Neural cell (in vitro differentiated cells): ENCODE data around the gene B4GALT2. TPM values are rescaled to one million over a fixed set of nuclear protein-coding genes. Genes with fewer than 3 reads are reported as not detected.

ENCODE experiments used
- H2AFZ ChIP-seq: fragments of 200-600, 300-800 bp; sonication (generic), shearing (Covaris generic); 2 replicates; pipeline ENCODE4 v1.6.0; 2014; ENCODE audit warnings: low read depth, mild to moderate bottlenecking, antibody characterized with exemption, low read length, moderate library complexity
- H3F3A ChIP-seq: fragments of 200-600 bp; shearing (Covaris generic); 2 replicates; pipeline ENCODE4 v1.6.1; 2016; ENCODE audit warnings: mild to moderate bottlenecking, moderate library complexity, mixed read lengths, antibody characterized with exemption, low read length; ENCODE audit not compliant: insufficient read depth, poor library complexity, severe bottlenecking
- H3K27ac ChIP-seq: fragments of 200-600, 300-800 bp; sonication (generic), shearing (Covaris generic); 2 replicates; pipeline ENCODE4 v1.5.1; 2014; ENCODE audit warnings: mild to moderate bottlenecking, low read length, moderate library complexity
- H3K27me3 ChIP-seq: fragments of 300-800, 200-600 bp; sonication (generic), shearing (Covaris generic); 2 replicates; pipeline ENCODE4 v1.6.0; 2014; ENCODE audit warnings: mild to moderate bottlenecking, low read depth, low read length, moderate library complexity; ENCODE audit not compliant: insufficient read depth
- H3K36me3 ChIP-seq: fragments of 300-800, 200-600 bp; sonication (generic), shearing (Covaris generic); 2 replicates; pipeline ENCODE4 v1.5.1; 2014; ENCODE audit warnings: mild to moderate bottlenecking, antibody characterized with exemption, low read length, moderate library complexity; ENCODE audit not compliant: insufficient read depth
- H3K4me2 ChIP-seq: fragments of 300-800, 200-600 bp; sonication (generic), shearing (Covaris generic); 2 replicates; pipeline ENCODE4 v1.6.0; 2014; ENCODE audit warnings: mild to moderate bottlenecking, low read length
- H3K4me3 ChIP-seq: fragments of 300-800, 200-600 bp; sonication (generic), shearing (Covaris generic); 2 replicates; pipeline ENCODE4 v1.5.1; 2014; ENCODE audit warnings: mild to moderate bottlenecking, low read length, moderate library complexity
- H3K79me2 ChIP-seq: fragments of 200-600 bp; shearing (Covaris generic); replicated peaks from 2 replicates; pipeline ENCODE4 v1.6.0; 2014; ENCODE audit warnings: mild to moderate bottlenecking, low read length, moderate library complexity; ENCODE audit not compliant: insufficient read depth
- H3K9ac ChIP-seq: fragments of 300-800, 200-600 bp; sonication (generic), shearing (Covaris generic); 2 replicates; pipeline ENCODE4 v1.6.1; 2016; ENCODE audit warnings: mild to moderate bottlenecking, low read length, mixed read lengths
- H3K9me2 ChIP-seq: fragments of 200-600 bp; shearing (Covaris generic); 2 replicates; pipeline ENCODE4 v1.6.1; 2016; ENCODE audit warnings: mild to moderate bottlenecking, low read length, mixed read lengths; ENCODE audit not compliant: insufficient read depth
- H3K9me3 ChIP-seq: fragments of 200-600, 300-800 bp; sonication (generic), shearing (Covaris generic); 2 replicates; pipeline ENCODE4 v1.6.1; 2016; ENCODE audit warnings: mild to moderate bottlenecking, mixed run types, low read length, moderate library complexity, mixed read lengths
- H4K20me1 ChIP-seq: fragments of 200-600 bp; shearing (Covaris generic); 2 replicates; pipeline ENCODE4 v1.6.1; 2016; ENCODE audit warnings: mild to moderate bottlenecking, mixed run types; ENCODE audit not compliant: insufficient read depth
- EP300 ChIP-seq: fragments of 450-650 bp; conservative IDR thresholded peaks from 2 replicates; pipeline ENCODE4 v1.6.1; 2014; ENCODE audit warnings: antibody characterized with exemption, mild to moderate bottlenecking, moderate library complexity; ENCODE audit not compliant: poor library complexity, severe bottlenecking
- EZH2 ChIP-seq: fragments of 200-600, 300-800 bp; shearing (Covaris generic), sonication (generic); IDR thresholded peaks from 2 replicates; pipeline ENCODE4 v1.6.1; 2014; ENCODE audit warnings: antibody characterized with exemption, low read length, borderline replicate concordance, mild to moderate bottlenecking; ENCODE audit not compliant: insufficient read depth, poor library complexity, severe bottlenecking
- MXI1 ChIP-seq: fragments of 450-650 bp; conservative IDR thresholded peaks from 2 replicates; pipeline ENCODE4 v1.6.1; 2014; ENCODE audit warnings: antibody characterized with exemption, mild to moderate bottlenecking; ENCODE audit not compliant: poor library complexity, severe bottlenecking
- POLR2AphosphoS5 ChIP-seq: IDR thresholded peaks from 2 replicates; pipeline ENCODE4 v1.6.1; 2012
- RAD21 ChIP-seq: fragments of 450-650 bp; conservative IDR thresholded peaks from 2 replicates; pipeline ENCODE4 v1.6.1; 2014; ENCODE audit warnings: antibody characterized with exemption, mild to moderate bottlenecking, moderate library complexity
- SMC3 ChIP-seq: fragments of 450-650 bp; conservative IDR thresholded peaks from 2 replicates; pipeline ENCODE4 v1.6.1; 2014; ENCODE audit warnings: antibody characterized with exemption, mild to moderate bottlenecking, moderate library complexity; ENCODE audit not compliant: poor library complexity
- TAF1 ChIP-seq: IDR thresholded peaks from 2 replicates; pipeline ENCODE4 v1.6.1; 2012; ENCODE audit warnings: low read depth
- polyA plus RNA-seq: library from polyadenylated mRNA; depleted of rRNA; stranded (reverse); fragments of >200 nt; gene quantifications from 2 replicates; pipeline ENCODE4 v1.2.3, GENCODE V29; 2014
- TF ChIP-seq, protein P1 (sequence below): fragments of 450-650 bp; IDR thresholded peaks from 2 replicates; pipeline ENCODE4 v1.5.1; 2014; ENCODE audit warnings: antibody characterized with exemption, mild to moderate bottlenecking, moderate library complexity; ENCODE audit not compliant: poor library complexity, severe bottlenecking
- TF ChIP-seq, protein P2 (sequence below): IDR thresholded peaks from 2 replicates; pipeline ENCODE4 v1.6.1; 2012; ENCODE audit warnings: borderline replicate concordance

B4GALT2 gene
- polyA plus RNA-seq, 1 donor from 2014 or later: 129 TPM

DNA sequence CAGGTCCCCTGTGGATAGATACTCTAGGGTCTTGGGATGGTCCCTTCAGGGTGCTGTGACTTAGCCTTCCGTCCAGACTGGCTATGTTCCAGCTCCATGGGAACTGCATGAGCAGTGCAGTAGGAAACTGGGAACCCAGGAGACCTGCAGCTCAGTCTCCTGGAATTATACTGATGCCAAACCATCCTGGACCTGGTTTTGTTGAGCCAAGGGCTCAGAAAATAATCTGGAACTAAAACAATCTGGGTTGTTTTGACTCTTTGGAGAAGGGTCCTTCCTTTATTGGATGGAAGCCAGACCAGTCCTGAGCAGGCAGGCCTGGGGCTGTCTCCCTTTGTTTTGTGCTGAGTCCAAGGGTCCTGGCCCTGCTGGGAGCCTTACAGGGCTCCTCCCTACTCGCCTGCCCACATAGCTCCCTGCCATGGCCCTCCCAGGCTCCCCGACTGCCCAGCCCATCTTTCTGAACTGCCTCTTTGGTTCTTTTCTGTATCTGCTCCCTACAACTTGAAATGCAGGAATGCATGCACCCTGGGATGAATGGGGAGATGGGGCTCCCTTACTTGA, 31.1 kb upstream of the B4GALT2 start:
- H3K27ac ChIP-seq: no peak overlapping the region
- no peak overlapping the region for H2AFZ ChIP-seq

DNA sequence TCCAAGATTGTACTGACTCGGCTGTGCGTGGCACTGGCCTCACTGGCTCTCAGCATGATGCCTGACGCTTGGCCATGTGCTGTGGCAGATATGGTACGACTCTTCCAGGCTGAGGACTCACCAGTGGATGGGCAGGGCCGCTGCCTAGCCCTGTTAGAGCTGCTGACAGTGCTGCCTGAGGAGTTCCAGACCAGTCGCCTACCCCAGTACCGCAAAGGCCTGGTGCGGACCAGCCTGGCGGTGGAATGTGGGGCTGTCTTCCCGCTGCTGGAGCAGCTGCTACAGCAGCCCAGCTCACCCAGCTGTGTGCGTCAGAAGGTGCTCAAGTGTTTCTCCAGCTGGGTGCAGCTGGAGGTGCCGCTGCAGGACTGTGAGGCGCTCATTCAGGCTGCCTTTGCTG, 29.3 kb upstream of the B4GALT2 start:
- no peaks in the 10 kb centered on the region for H3K27me3 ChIP-seq
- H3K9ac ChIP-seq: no peak overlapping the region
- no peaks in the 10 kb centered on the region for H3K36me3 ChIP-seq
- H3K27ac ChIP-seq: no peak overlapping the region
- H3K4me3 ChIP-seq: peak overlapping the region; percentile 78
- peaks cover 50% of the 10 kb centered on the region for H3K79me2 ChIP-seq
- TF ChIP-seq, protein P1, sequence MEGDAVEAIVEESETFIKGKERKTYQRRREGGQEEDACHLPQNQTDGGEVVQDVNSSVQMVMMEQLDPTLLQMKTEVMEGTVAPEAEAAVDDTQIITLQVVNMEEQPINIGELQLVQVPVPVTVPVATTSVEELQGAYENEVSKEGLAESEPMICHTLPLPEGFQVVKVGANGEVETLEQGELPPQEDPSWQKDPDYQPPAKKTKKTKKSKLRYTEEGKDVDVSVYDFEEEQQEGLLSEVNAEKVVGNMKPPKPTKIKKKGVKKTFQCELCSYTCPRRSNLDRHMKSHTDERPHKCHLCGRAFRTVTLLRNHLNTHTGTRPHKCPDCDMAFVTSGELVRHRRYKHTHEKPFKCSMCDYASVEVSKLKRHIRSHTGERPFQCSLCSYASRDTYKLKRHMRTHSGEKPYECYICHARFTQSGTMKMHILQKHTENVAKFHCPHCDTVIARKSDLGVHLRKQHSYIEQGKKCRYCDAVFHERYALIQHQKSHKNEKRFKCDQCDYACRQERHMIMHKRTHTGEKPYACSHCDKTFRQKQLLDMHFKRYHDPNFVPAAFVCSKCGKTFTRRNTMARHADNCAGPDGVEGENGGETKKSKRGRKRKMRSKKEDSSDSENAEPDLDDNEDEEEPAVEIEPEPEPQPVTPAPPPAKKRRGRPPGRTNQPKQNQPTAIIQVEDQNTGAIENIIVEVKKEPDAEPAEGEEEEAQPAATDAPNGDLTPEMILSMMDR: no peak
- TF ChIP-seq RAD21: no peak
- no peak for TF ChIP-seq EZH2
- no peak for TF ChIP-seq TAF1
- TF ChIP-seq SMC3: no peak
- TF ChIP-seq EP300: no peak
- no peak for TF ChIP-seq POLR2AphosphoS5
- TF ChIP-seq, protein P2, sequence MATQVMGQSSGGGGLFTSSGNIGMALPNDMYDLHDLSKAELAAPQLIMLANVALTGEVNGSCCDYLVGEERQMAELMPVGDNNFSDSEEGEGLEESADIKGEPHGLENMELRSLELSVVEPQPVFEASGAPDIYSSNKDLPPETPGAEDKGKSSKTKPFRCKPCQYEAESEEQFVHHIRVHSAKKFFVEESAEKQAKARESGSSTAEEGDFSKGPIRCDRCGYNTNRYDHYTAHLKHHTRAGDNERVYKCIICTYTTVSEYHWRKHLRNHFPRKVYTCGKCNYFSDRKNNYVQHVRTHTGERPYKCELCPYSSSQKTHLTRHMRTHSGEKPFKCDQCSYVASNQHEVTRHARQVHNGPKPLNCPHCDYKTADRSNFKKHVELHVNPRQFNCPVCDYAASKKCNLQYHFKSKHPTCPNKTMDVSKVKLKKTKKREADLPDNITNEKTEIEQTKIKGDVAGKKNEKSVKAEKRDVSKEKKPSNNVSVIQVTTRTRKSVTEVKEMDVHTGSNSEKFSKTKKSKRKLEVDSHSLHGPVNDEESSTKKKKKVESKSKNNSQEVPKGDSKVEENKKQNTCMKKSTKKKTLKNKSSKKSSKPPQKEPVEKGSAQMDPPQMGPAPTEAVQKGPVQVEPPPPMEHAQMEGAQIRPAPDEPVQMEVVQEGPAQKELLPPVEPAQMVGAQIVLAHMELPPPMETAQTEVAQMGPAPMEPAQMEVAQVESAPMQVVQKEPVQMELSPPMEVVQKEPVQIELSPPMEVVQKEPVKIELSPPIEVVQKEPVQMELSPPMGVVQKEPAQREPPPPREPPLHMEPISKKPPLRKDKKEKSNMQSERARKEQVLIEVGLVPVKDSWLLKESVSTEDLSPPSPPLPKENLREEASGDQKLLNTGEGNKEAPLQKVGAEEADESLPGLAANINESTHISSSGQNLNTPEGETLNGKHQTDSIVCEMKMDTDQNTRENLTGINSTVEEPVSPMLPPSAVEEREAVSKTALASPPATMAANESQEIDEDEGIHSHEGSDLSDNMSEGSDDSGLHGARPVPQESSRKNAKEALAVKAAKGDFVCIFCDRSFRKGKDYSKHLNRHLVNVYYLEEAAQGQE: no peak
- TF ChIP-seq MXI1: no peak
- no peaks in the 10 kb centered on the region for H3F3A ChIP-seq
- no peaks in the 10 kb centered on the region for H3K9me3 ChIP-seq
- H4K20me1 ChIP-seq: no peaks in the 10 kb centered on the region
- H2AFZ ChIP-seq: no peak overlapping the region
- no peaks in the 10 kb centered on the region for H3K9me2 ChIP-seq
- H3K4me2 ChIP-seq: no peak overlapping the region

More for the DNA sequence above, 31.1 kb upstream of the B4GALT2 start:
- Histone ChIP-seq H3F3A (no peaks in the 10 kb centered on the region), H3K79me2 (peaks cover 37% of the 10 kb centered on the region), H3K36me3 (no peaks in the 10 kb centered on the region), H3K9ac (peak overlapping the region; percentile 89), H3K4me3 (peak overlapping the region; percentile 78), H3K9me2 (no peaks in the 10 kb centered on the region), H3K27me3 (no peaks in the 10 kb centered on the region), H3K9me3 (no peaks in the 10 kb centered on the region), H4K20me1 (no peaks in the 10 kb centered on the region), H3K4me2 (peak overlapping the region; percentile 97)
- TF ChIP-seq POLR2AphosphoS5 (no peak), MXI1 (no peak), RAD21 (no peak), TAF1 (no peak), EP300 (no peak), SMC3 (no peak)
- TF ChIP-seq, protein P2: no peak
- TF ChIP-seq, protein P1: no peak
